GM18517 (cell line): ENCODE results near the gene AVPI1.
A peak's percentile ranks its signal among the peaks of the same experiment; 100 is the strongest.

Experiments used
- ATAC-seq: cut with Tn5 transposase; IDR thresholded peaks from one replicate; pipeline ENCODE4 v1.9.1; 2021; ENCODE audit warnings: mild to moderate bottlenecking, moderate library complexity; ENCODE audit not compliant: unreplicated experiment

Gene AVPI1

GRCh38 chr10:97686962-97687784, at the start of gene AVPI1:
TSS of gene AVPI1 (minus strand) at chr10:97687241. CDS start at chr10:97679905, 7,336 bp downstream.
- peak; percentile 97 for ATAC-seq

GRCh38 chr10:97736403-97736901, 49.4 kb upstream of the AVPI1 start:
- ATAC-seq, result peak; percentile 21

- no peak for ATAC-seq
Measured at GRCh38 chr10:97734021-97734420, 47.0 kb upstream of the AVPI1 start.

GRCh38 chr10:97733256-97733655, 46.2 kb upstream of the AVPI1 start:
- no peak for ATAC-seq

GRCh38 chr10:97732052-97732359, 45.0 kb upstream of the AVPI1 start:
- no peak for ATAC-seq

- ATAC-seq, result no peak
Measured at GRCh38 chr10:97731346-97732051, 44.5 kb upstream of the AVPI1 start.

GRCh38 chr10:97729014-97729413, 42.0 kb upstream of the AVPI1 start:
- ATAC-seq, result no peak

GRCh38 chr10:97726636-97727178, 39.7 kb upstream of the AVPI1 start:
- ATAC-seq, result no peak

- no peak for ATAC-seq
Measured at GRCh38 chr10:97724341-97724941, 37.4 kb upstream of the AVPI1 start.

GRCh38 chr10:97723001-97723400, 36.0 kb upstream of the AVPI1 start:
- ATAC-seq, result no peak

- no peak for ATAC-seq
Measured at GRCh38 chr10:97721871-97722780, 35.1 kb upstream of the AVPI1 start.

- ATAC-seq, result no peak
Measured at GRCh38 chr10:97719602-97720001, 32.6 kb upstream of the AVPI1 start.

- ATAC-seq, result no peak
Measured at GRCh38 chr10:97718659-97719142, 31.7 kb upstream of the AVPI1 start.

GRCh38 chr10:97718178-97718577, 31.1 kb upstream of the AVPI1 start:
- ATAC-seq, result no peak

GRCh38 chr10:97717627-97718026, 30.6 kb upstream of the AVPI1 start:
- no peak for ATAC-seq

GRCh38 chr10:97715259-97715874, 28.3 kb upstream of the AVPI1 start:
- no peak for ATAC-seq

GRCh38 chr10:97714401-97715258, 27.6 kb upstream of the AVPI1 start:
- no peak for ATAC-seq

- ATAC-seq, result no peak
Measured at GRCh38 chr10:97713826-97714400, 26.9 kb upstream of the AVPI1 start.
